NCI-H82 (cell line): Measurements from ENCODE around the gene TBC1D16.

Experiments used
- DNase-seq: peaks from one replicate; lab custom pipeline; 2025; lab: John Stamatoyannopoulos, UW

TBC1D16 gene

GRCh38 chr17:80025140-80025539, 10.5 kb downstream of the TBC1D16 start:
- peak; percentile 99 for DNase-seq

GRCh38 chr17:80024206-80024972, 11.3 kb downstream of the TBC1D16 start:
- no peak for DNase-seq

- peak; percentile 85 for DNase-seq
These were observed 12.0 kb downstream of the TBC1D16 start for GRCh38 chr17:80023481-80024205.

- no peak for DNase-seq
These were observed 14.1 kb downstream of the TBC1D16 start for GRCh38 chr17:80021600-80021999.

- DNase-seq, result no peak
These were observed 16.6 kb downstream of the TBC1D16 start for GRCh38 chr17:80018917-80019651.

GRCh38 chr17:80017226-80018010, 18.3 kb downstream of the TBC1D16 start:
- no peak for DNase-seq

GRCh38 chr17:80012765-80013741, 22.6 kb downstream of the TBC1D16 start:
- no peak for DNase-seq

- DNase-seq, result no peak
These were observed 23.6 kb downstream of the TBC1D16 start for GRCh38 chr17:80011989-80012555.

GRCh38 chr17:80010283-80010858, 25.3 kb downstream of the TBC1D16 start:
- no peak for DNase-seq

GRCh38 chr17:80009391-80010282, 26.0 kb downstream of the TBC1D16 start:
- DNase-seq, result no peak

GRCh38 chr17:80008848-80009247, 26.8 kb downstream of the TBC1D16 start:
- DNase-seq, result no peak

GRCh38 chr17:80008383-80008840, 27.3 kb downstream of the TBC1D16 start:
- peak; percentile 86 for DNase-seq

GRCh38 chr17:80007939-80008338, 27.7 kb downstream of the TBC1D16 start:
- DNase-seq, result no peak

- no peak for DNase-seq
These were observed 28.6 kb downstream of the TBC1D16 start for GRCh38 chr17:80006811-80007752.

- no peak for DNase-seq
These were observed 29.3 kb downstream of the TBC1D16 start for GRCh38 chr17:80006339-80006720.

GRCh38 chr17:80005360-80006338, 30.0 kb downstream of the TBC1D16 start:
- DNase-seq, result peak; percentile 75
